Effector CD4-positive, alpha-beta T cell (primary cell): Measurements from ENCODE around the gene TESK1.

Source experiments
- DNase-seq: peaks from one replicate; pipeline ENCODE4 v3.0.0-alpha.2; 2020

The TESK1 gene

DNA sequence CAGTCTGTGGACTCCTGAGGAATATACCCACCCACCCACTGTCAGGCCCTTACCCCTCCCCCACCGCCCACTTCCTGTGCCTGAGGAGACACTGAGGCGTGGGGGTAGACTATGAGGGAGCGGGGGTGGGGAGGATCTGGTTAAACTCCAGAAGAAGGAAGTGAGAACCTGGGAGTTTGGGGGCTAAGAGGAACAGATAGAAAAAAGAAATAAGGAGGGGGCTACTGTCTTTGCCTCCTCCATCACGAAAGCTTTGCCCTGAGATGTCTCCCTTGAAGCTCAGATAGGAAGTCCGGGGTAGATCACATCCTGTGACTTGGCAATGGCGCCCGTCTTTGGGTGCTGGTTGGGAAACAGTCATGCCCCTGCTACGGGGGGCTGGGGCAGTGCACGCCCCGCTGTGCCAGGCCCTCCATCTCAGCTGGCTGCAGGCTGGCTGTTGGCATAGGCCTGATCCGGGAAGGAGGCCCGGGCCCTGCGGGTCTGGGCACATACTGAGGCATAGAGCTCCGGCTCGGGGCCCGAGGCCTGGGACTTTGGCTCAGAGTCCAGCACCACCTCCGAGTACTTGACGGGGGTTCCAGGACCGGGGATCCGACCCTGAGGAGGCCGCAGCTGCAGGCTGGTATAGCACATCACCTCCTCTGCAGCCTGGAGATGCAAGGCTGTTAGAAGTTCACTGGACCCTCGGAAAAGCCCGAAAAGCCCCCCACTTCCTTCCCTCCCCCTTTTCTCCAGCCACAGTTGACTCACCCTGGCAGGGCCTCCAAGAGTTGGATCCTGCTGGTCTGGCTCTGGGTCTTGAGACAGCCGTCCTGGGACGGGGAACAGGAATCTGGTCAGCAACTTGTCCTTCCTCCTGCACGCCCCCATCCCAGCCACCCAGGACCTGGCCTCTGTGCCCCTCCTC, 44.6 kb downstream of the TESK1 start:
- peak; percentile 38 for DNase-seq

DNA sequence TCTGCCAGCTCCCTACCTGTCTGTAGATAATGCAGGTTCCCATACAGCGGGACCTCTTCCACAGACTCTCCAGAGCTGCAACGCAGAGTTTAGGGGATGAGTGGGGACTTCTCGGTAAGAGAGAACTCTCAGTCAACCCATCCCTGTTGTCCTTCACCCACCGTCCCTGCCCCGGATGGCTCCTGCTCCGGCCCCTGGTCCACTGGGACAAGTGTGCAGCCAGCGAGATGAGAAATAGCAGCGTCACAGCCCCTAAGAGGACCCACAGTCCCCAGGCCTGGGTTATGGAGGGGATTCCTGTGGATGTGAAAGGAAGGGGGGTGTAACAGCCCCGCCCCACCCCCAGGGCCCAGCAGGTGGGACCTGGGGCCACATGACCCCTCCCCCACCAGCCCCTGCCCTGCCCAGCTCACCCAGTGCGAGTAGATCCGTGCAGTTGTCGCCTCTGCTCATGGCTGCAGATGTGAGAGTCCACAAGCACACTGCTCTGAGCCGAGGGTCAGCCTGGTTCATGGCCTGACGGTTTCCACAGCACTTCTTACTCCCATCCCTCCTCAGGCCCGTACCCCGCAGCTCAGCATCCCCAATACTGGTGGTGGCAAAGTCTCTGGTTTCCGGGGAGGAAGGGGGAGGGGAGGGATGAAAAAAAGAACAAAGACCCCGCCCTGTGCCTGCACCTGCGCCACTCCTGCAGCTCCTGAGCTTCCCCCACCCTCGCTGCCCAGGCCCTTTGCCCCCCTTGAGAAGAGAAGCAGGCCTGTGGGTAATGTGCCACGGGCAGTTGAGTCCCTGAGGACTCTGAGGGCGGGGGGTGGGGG, 45.5 kb downstream of the TESK1 start, which contains the start of gene SIT1:
TSS of gene SIT1 (minus strand) at position 591 of the 818 bp plus-strand sequence. CDS start at position 513, 78 bp downstream.
- no peak for DNase-seq

DNA sequence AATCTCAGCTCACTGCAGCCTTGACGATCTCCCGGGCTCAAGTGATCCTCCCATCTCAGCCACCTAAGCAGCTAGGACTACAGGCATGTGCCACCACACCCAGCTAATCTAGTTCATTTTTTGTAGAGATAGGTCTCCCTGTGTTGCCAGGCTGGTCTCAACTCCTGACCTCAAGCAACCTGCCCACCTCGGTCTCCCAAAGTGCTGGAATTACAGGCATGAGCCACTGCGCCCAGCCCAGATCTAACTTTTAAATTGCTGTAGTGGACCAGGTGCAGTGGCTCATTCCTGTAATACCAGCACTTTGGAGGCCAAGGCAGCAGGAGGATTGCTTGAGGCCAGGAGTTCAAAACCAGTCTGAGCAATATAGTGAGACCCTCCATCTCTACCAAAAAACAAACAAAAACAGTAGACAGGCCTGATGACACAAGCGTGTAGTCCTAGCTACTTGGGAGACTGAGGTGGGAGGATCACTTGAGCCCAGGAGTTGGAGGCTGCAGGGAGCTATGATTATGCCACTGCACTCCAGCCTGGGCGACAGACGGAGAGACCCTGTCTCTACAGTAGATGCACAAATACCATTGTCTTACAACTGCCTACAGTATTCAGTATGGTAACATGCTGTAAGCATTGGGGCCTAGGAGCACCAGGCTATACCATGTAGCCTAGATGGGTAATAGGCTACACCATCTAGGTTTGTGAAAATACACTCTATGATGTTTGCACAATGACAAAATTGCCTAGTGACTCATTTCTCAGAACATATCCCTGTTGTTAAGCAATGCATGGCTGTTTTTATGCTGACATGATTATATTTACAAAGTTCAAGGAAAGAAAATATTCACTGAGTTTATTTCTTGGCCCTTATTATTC, 47.1 kb downstream of the TESK1 start:
- DNase-seq = no peak

DNA sequence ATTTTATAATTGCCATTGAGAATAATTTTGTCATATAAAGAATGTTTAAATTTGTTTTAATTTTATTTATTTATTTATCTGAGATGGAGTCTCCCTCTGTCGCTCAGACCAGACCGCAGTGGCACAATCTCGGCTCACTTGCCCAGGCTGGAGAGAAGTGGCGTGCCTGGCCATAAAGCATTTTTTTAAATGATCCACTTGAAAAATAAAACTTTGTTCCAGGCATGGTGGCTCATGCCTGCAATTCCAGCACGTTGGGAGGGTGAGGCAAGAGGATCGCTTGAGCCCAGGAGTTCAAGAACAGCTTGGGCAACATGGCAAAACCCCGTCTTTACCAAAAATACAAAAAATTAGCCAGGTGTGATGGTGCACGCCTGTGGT, 47.8 kb downstream of the TESK1 start:
- DNase-seq = no peak

DNA sequence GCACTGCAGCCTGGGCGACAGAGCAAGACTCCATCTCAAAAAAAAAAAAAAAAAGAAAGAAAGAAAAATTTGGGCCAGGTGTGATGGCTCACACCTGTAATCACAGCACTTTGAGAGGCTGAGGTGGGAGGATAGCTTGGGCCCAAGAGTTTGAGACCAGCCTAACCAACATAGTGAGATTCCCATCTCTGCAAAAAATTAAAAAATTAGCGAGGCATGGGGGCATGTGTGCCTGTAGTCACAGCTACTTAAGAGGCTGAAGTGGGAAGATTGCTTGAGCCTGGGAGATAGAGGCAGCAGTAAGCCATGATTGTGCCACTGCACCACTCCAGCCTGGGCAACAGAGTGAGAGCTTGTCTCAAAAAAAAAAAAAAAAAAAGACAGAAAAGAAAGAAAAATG, 48.5 kb downstream of the TESK1 start:
- no peak for DNase-seq

DNA sequence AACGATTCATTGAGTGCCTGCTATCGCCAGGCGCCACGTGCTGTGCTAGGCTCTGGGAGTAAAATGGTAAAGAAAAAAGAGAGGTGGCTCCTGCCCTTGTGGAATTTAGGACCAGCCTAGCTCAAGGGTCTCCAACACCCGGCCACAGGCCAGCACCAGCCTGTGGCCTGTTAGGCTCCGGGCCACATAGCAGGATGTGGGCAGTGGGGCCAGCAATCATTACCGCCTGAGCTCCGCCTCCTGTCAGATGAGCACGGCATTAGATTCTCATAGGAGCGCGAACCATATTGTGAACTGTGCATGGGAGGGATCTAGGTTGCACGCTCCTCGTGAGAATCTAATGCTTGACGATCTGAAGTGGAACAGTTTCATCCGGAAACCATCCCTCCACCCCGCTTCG, 51.3 kb downstream of the TESK1 start:
- no peak for DNase-seq

DNA sequence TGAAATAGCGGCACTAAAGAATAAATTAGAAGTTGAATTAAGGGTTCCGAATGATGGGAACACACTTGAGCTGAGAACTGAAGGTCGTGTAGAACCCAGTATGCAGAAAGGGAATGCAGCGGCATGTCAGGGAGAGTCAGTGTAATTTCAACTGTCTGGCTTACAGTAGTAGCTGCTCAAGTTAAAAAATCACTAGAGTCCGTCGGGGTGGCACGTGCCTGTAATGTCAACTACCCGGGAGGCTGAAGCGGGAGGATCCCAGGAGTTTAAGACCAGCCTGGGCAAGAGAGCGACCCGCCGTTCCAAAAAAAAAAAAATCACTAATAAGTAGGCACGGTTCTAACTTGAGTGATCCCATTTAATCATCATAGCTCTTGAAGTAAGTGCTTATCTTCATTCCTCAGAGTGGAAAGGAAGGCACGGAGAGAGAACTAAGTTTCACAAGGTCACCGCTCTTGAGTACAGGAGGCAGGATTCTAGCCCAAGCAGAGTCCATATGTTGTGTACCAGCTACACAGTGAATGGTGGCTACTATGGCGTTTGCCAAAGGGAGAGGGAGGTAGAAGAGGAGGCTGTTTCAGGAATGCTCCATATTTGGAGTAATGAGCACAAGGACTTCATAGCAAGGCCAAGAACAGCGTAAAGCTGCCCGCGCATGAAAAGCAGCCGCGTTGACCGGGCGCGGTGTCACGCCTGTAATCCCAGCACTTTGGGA, 51.9 kb downstream of the TESK1 start:
- DNase-seq = no peak

DNA sequence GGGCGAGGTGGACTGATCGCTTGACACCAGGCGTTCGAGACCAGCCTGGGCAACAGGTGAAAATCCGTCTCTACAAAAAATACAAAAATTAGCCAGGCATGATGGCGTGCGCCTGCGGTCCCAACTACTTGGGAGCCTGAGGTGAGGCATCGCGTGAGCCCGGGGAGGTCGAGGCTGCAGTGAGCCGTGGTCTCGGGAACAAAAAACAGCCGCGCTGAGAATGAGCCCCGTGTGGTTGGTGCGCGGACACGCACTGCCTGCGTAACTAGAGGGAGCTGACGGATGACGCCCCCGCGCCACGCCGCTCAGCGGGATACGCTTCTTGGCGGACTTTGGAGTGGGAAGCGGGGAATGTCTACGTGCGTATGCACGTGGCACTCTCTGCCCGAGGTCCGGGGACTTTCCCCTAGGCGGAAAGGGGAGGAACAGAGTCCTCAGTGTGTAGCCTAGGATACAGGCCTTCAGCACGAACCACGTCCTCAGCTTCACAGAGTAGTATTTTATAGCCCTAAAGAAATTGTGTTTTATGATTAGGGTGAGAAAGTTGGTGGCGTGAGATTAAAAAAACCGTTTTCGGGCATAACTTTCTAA, 52.6 kb downstream of the TESK1 start, which contains the start of gene RMRP:
TSS of gene RMRP (minus strand) at position 474 of the 591 bp plus-strand sequence.
- peak; percentile 78 for DNase-seq

DNA sequence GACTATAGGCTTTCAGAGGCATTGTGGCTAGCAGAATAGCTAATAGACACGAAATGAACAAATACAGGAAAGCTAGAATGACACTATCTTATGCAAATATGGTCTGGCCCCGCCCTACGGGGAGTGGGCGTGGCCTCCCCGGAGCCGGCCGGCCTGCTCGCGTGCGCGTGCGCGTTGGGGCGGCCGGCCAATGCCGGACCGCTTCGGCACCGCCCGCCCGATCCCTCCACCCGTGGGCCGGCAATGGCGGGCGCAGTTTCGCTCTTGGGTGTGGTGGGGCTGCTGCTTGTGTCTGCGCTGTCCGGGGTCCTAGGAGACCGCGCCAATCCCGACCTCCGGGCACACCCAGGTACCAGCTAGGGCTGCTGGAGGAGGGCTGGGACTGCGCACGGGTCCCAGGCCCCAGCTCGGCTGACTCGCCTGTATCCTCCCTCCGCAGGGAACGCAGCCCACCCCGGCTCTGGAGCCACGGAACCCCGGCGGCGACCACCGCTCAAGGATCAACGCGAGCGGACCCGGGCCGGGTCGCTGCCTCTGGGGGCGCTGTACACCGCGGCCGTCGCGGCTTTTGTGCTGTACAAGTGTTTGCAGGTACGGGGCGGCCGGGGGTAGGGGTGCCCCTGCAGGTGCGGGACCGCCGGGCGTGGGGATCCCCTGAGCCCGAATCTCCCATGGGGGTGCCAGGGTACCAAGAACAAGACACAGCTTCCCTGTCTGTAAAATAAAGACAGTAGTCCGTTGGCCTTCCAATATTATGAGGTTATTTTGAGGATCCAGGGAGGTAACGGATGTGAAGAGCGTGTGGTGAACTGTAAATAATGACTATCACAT, 53.3 kb downstream of the TESK1 start, which contains the start of gene CCDC107:
TSS of gene CCDC107 (plus strand) at position 156 of the 831 bp plus-strand sequence. CDS start at position 244, 88 bp downstream.
- peak; percentile 77 for DNase-seq

DNA sequence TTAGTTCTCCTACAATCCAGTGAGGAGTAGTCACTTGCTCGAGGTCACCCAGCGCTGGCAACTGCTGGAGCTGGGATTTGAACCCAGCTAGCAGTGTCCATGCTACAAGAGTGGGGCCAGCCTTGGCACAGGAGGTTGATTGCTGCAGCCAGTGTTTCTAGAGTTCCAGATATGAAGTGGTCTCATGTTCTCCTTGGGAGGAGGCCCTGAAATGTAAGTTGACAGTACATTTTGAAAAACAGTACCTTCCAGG, 53.8 kb downstream of the TESK1 start:
- no peak for DNase-seq

DNA sequence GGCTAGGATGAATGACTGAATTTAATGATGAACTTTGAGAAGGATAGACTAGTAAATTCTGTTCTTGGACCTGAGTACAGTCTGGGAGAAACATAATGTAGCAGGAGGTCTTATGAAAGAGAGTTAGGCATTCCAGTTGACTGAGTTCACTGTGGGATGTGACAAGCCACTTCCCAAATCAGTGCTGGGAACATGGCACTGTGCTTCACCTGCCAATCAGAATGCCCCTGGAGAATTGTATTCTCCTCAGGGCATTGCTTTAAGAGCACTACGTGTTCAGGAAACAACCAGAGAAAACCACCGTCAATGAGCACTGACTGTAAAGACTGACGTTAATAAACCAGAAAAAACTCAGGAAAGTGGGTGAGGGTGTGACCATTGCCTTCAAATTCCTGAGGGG, 54.3 kb downstream of the TESK1 start:
- no peak for DNase-seq
